ENCODE data around the gene FAM184B.

FAM184B gene

GRCh38 chr4:17771284-17771908 lies 10.0 kb downstream of the FAM184B start:
- FAIRE-seq, result no peak

- FAIRE-seq, result no peak
Observed at GRCh38 chr4:17770845-17771244, 10.6 kb downstream of the FAM184B start.

GRCh38 chr4:17769406-17770174 lies 11.8 kb downstream of the FAM184B start:
- no peak for FAIRE-seq

GRCh38 chr4:17766826-17767458 lies 14.5 kb downstream of the FAM184B start:
- FAIRE-seq, result no peak

- no peak for FAIRE-seq
Observed at GRCh38 chr4:17765514-17766286, 15.7 kb downstream of the FAM184B start.

GRCh38 chr4:17763931-17764330 lies 17.5 kb downstream of the FAM184B start:
- no peak for FAIRE-seq

GRCh38 chr4:17763416-17763815 lies 18.0 kb downstream of the FAM184B start:
- FAIRE-seq, result no peak

- FAIRE-seq, result no peak
Observed at GRCh38 chr4:17762726-17763125, 18.7 kb downstream of the FAM184B start.

GRCh38 chr4:17761062-17761461 lies 20.4 kb downstream of the FAM184B start:
- FAIRE-seq, result no peak

GRCh38 chr4:17760626-17761025 lies 20.8 kb downstream of the FAM184B start:
- FAIRE-seq, result no peak

- no peak for FAIRE-seq
Observed at GRCh38 chr4:17758485-17758884, 22.9 kb downstream of the FAM184B start.

- FAIRE-seq, result no peak
Observed at GRCh38 chr4:17757621-17758020, 23.8 kb downstream of the FAM184B start.

GRCh38 chr4:17753646-17754045 lies 27.8 kb downstream of the FAM184B start:
- no peak for FAIRE-seq

GRCh38 chr4:17740702-17741101 lies 40.7 kb downstream of the FAM184B start:
- no peak for FAIRE-seq

- no peak for FAIRE-seq
Observed at GRCh38 chr4:17736484-17736883, 44.9 kb downstream of the FAM184B start.

GRCh38 chr4:17726911-17727310 lies 54.5 kb downstream of the FAM184B start:
- FAIRE-seq, result no peak

- FAIRE-seq, result no peak
Observed at GRCh38 chr4:17723648-17724047, 57.8 kb downstream of the FAM184B start.

GRCh38 chr4:17722356-17722700 lies 59.1 kb downstream of the FAM184B start:
- no peak for FAIRE-seq

- no peak for FAIRE-seq
Observed at GRCh38 chr4:17721496-17722355, 59.7 kb downstream of the FAM184B start.

- FAIRE-seq, result no peak
Observed at GRCh38 chr4:17719106-17719505, 62.3 kb downstream of the FAM184B start.

GRCh38 chr4:17718471-17718870 lies 63.0 kb downstream of the FAM184B start:
- FAIRE-seq, result no peak

- FAIRE-seq, result no peak
Observed at GRCh38 chr4:17717301-17717700, 64.1 kb downstream of the FAM184B start.
